ENCODE results near the gene UHRF2.

DNA sequence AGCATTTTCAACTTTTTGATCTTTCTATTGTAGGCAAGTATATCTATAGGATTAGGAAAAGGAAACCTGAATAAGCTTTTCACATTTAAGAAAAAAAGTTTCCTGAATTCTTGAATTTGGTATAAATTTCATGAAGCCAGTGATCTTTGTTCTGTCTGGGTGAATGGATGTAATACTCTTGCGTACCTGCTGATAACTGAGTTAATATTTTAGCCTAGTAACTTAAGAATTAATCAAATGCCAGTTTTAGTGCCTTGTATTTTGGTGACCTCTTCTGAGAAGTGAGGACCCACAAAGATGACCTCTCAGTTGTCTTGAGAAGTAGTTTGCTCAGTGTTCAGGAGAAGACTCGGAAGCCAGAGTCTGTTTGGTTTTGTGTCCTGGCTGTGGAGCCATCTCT, 77.9 kb downstream of the UHRF2 start:
- TF ChIP-seq, protein P1, sequence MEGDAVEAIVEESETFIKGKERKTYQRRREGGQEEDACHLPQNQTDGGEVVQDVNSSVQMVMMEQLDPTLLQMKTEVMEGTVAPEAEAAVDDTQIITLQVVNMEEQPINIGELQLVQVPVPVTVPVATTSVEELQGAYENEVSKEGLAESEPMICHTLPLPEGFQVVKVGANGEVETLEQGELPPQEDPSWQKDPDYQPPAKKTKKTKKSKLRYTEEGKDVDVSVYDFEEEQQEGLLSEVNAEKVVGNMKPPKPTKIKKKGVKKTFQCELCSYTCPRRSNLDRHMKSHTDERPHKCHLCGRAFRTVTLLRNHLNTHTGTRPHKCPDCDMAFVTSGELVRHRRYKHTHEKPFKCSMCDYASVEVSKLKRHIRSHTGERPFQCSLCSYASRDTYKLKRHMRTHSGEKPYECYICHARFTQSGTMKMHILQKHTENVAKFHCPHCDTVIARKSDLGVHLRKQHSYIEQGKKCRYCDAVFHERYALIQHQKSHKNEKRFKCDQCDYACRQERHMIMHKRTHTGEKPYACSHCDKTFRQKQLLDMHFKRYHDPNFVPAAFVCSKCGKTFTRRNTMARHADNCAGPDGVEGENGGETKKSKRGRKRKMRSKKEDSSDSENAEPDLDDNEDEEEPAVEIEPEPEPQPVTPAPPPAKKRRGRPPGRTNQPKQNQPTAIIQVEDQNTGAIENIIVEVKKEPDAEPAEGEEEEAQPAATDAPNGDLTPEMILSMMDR (IDR thresholded peaks at IDR 0.05; ENCODE audit: extremely low read depth in 1 of 2, insufficient read depth in 1 of 2, low read depth in 1 of 2, low read length in 2 of 2) = no peak
- TF ChIP-seq MYC (IDR thresholded peaks at IDR 0.05; ENCODE audit: low read depth, low read length) = no peak
- TF ChIP-seq POLR2AphosphoS5 (IDR thresholded peaks at IDR 0.05; ENCODE audit: insufficient read depth, low read depth, low read length) = no peak
- TF ChIP-seq POLR2A (IDR thresholded peaks at IDR 0.05; ENCODE audit: low read depth, low read length) = no peak
- no peak for TF ChIP-seq FOS (IDR thresholded peaks at IDR 0.05; ENCODE audit: borderline replicate concordance, insufficient read depth, low read length)
- no peak for TF ChIP-seq JUN (IDR thresholded peaks at IDR 0.05; ENCODE audit: borderline replicate concordance, insufficient read depth, insufficient read length, low read depth)
- no peak for TF ChIP-seq EZH2 (IDR thresholded peaks at IDR 0.05; ENCODE audit: borderline replicate concordance, low read depth, low read length, severe bottlenecking)
- TF ChIP-seq, protein P2, sequence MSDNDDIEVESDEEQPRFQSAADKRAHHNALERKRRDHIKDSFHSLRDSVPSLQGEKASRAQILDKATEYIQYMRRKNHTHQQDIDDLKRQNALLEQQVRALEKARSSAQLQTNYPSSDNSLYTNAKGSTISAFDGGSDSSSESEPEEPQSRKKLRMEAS (IDR thresholded peaks at IDR 0.05; ENCODE audit: insufficient read depth, insufficient read length) = no peak
